Neural progenitor cell (in vitro differentiated cells): ENCODE data around the gene FAM131B. TPM values are rescaled to one million over a fixed set of nuclear protein-coding genes. Genes with fewer than 3 reads are reported as not detected.
A peak's percentile ranks its signal among the peaks of the same experiment; 100 is the strongest.

Source experiments
- DNase-seq: peaks from one replicate; pipeline ENCODE4 v3.0.0-alpha.2; 2016; ENCODE audit warnings: low spot score
- H2AFZ ChIP-seq: fragments of 200-600 bp; sonication (generic); replicated peaks from 2 replicates; pipeline ENCODE4 v1.6.1; 2016; ENCODE audit warnings: antibody characterized with exemption
- H3F3A ChIP-seq: fragments of 200-600 bp; sonication (generic); 2 replicates; pipeline ENCODE4 v1.6.1; 2016; ENCODE audit warnings: antibody characterized with exemption, low read depth
- H3K27ac ChIP-seq: fragments of 200-600 bp; sonication (generic); 2 replicates; pipeline ENCODE4 v1.5.1; 2016; ENCODE audit warnings: mild to moderate bottlenecking
- H3K27me3 ChIP-seq: fragments of 200-600 bp; sonication (generic); 2 replicates; pipeline ENCODE4 v1.6.1; 2016; ENCODE audit warnings: mild to moderate bottlenecking, moderate library complexity
- H3K36me3 ChIP-seq: fragments of 200-600 bp; sonication (generic); 2 replicates; pipeline ENCODE4 v1.5.1; 2016
- H3K4me1 ChIP-seq: fragments of 200-600 bp; sonication (generic); 2 replicates; pipeline ENCODE4 v1.6.1; 2016; ENCODE audit warnings: mixed run types
- H3K4me2 ChIP-seq: fragments of 200-600 bp; sonication (generic); 2 replicates; pipeline ENCODE4 v1.6.1; 2016
- H3K4me3 ChIP-seq: fragments of 200-600 bp; sonication (generic); 2 replicates; pipeline ENCODE4 v1.5.1; 2016
- H3K79me2 ChIP-seq: fragments of 200-600 bp; sonication (generic); 2 replicates; pipeline ENCODE4 v1.6.1; 2016; ENCODE audit warnings: low read depth
- H3K9ac ChIP-seq: fragments of 200-600 bp; sonication (generic); 2 replicates; pipeline ENCODE4 v1.6.1; 2016
- H3K9me3 ChIP-seq: fragments of 200-600 bp; sonication (generic); 2 replicates; pipeline ENCODE4 v1.5.1; 2016; ENCODE audit warnings: low read depth
- H4K20me1 ChIP-seq: fragments of 200-600 bp; sonication (generic); 2 replicates; pipeline ENCODE4 v1.6.1; 2016; ENCODE audit warnings: low read depth
- H3K27ac Mint-ChIP-seq: 3 replicates; pipeline ENCODE4 v1.8.0; 2021; ENCODE audit warnings: mixed read lengths
- H3K27me3 Mint-ChIP-seq: 2 replicates; pipeline ENCODE4 v1.8.0; 2022; ENCODE audit warnings: low read depth, mild to moderate bottlenecking, inconsistent platforms, moderate library complexity, mixed read lengths; ENCODE audit not compliant: insufficient read depth
- H3K36me3 Mint-ChIP-seq: 3 replicates; pipeline ENCODE4 v1.8.0; 2021; ENCODE audit warnings: mixed read lengths
- H3K4me1 Mint-ChIP-seq: 3 replicates; pipeline ENCODE4 v1.8.0; 2021; ENCODE audit warnings: mixed read lengths
- H3K4me3 Mint-ChIP-seq: 3 replicates; pipeline ENCODE4 v1.8.0; 2021; ENCODE audit warnings: mild to moderate bottlenecking, moderate library complexity, mixed read lengths
- H3K9me3 Mint-ChIP-seq: 3 replicates; pipeline ENCODE4 v1.8.0; 2020; ENCODE audit warnings: mixed read lengths
- CTCF ChIP-seq: fragments of 200-600 bp; sonication (generic); IDR thresholded peaks from 2 replicates; pipeline ENCODE4 v1.5.1; 2017; ENCODE audit warnings: antibody characterized with exemption, mild to moderate bottlenecking
- EZH2 ChIP-seq: fragments of 200-600 bp; sonication (generic); IDR thresholded peaks from 2 replicates; pipeline ENCODE4 v1.6.1; 2017; ENCODE audit warnings: antibody characterized with exemption, mild to moderate bottlenecking, moderate library complexity
- EZH2phosphoT487 ChIP-seq: fragments of 200-600 bp; sonication (generic); IDR thresholded peaks from 2 replicates; pipeline ENCODE4 v1.6.1; 2017; ENCODE audit warnings: antibody characterized with exemption
- total RNA-seq: library from RNA; depleted of rRNA; stranded (reverse); fragments of >200 nt; gene quantifications from 2 replicates; pipeline ENCODE4 v1.2.3, GENCODE V29; 2015; ENCODE audit warnings: low replicate concordance

The FAM131B gene
- total RNA-seq, 1 donor from 2014 or later = 20.1 TPM

DNA sequence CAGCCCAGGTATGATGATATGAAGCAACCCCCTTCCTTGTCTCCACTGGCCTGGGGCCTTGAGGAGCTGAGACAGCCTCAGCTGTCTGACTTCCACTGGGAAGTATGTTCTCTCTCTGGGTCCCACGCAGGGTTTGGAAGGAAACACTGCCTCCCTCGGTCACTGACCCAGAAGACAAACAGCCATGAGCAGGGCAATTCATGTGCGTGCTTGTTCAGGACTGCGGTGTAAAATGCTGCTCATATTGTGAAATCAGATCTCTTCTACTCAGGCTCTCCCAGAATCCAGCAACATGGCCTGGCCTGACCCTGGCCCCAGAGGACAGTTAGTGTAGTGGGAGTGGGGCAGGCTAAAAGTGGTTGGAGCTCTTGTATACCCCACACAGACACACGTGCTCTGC, 43.9 kb downstream of the FAM131B start:
- H3K36me3 ChIP-seq = no peaks in the 10 kb centered on the region
- H3K9me3 ChIP-seq = no peaks in the 10 kb centered on the region
- H4K20me1 ChIP-seq = no peaks in the 10 kb centered on the region
- Mint-ChIP-seq H3K27ac (no peak overlapping the region), H3K4me1 (peaks cover 28% of the 10 kb centered on the region), H3K36me3 (peaks cover 5% of the 10 kb centered on the region), H3K9me3 (no peaks in the 10 kb centered on the region), H3K27me3 (peaks cover 16% of the 10 kb centered on the region), H3K4me3 (no peak overlapping the region)
- no peaks in the 10 kb centered on the region for H3K4me1 ChIP-seq
- no peak for DNase-seq
- H3K79me2 ChIP-seq = no peaks in the 10 kb centered on the region
- no peaks in the 10 kb centered on the region for H3K27me3 ChIP-seq
- TF ChIP-seq EZH2phosphoT487 (no peak), EZH2 (no peak), CTCF (no peak)
- no peak overlapping the region for H3K27ac ChIP-seq
- no peaks in the 10 kb centered on the region for H3F3A ChIP-seq
- no peak overlapping the region for H2AFZ ChIP-seq
- H3K9ac ChIP-seq = no peak overlapping the region
- no peak overlapping the region for H3K4me3 ChIP-seq
- H3K4me2 ChIP-seq = no peak overlapping the region

DNA sequence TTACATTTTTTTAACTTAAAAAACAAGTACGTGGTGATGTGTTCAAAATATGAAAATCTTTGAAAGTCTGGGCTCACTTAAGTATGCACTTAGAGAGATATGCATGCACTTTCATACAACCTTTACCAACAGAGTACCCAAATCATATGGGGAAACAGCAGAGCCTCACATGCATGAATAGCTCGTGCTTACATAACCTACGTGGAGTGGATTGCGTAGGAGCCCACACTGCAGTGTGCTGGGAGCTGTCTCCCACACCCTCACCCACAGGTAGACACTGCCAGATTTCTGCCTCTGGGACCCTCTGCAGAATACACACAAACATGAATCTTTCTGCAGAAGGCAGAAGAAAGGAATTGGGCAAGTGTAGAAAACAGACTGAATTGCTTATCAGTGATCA, 46.0 kb downstream of the FAM131B start:
- peaks cover 19% of the 10 kb centered on the region for H3K4me1 Mint-ChIP-seq
- DNase-seq = no peak
- H3K27me3 ChIP-seq = no peaks in the 10 kb centered on the region
- no peaks in the 10 kb centered on the region for H3K79me2 ChIP-seq
- no peaks in the 10 kb centered on the region for H3K4me1 ChIP-seq
- no peaks in the 10 kb centered on the region for H3K9me3 Mint-ChIP-seq
- H3F3A ChIP-seq = no peaks in the 10 kb centered on the region
- no peak overlapping the region for H3K9ac ChIP-seq
- peaks cover 14% of the 10 kb centered on the region for H3K27me3 Mint-ChIP-seq
- H3K27ac ChIP-seq = no peak overlapping the region
- H3K9me3 ChIP-seq = no peaks in the 10 kb centered on the region
- no peaks in the 10 kb centered on the region for H4K20me1 ChIP-seq
- no peak overlapping the region for H3K27ac Mint-ChIP-seq
- H2AFZ ChIP-seq = no peak overlapping the region
- peaks cover 6% of the 10 kb centered on the region for H3K36me3 Mint-ChIP-seq
- H3K4me3 ChIP-seq = no peak overlapping the region
- H3K4me2 ChIP-seq = no peak overlapping the region
- H3K4me3 Mint-ChIP-seq = no peak overlapping the region
- no peak for TF ChIP-seq EZH2
- TF ChIP-seq EZH2phosphoT487 = no peak
- TF ChIP-seq CTCF = no peak
- no peaks in the 10 kb centered on the region for H3K36me3 ChIP-seq

- Histone ChIP-seq H4K20me1 (no peaks in the 10 kb centered on the region), H3K27ac (no peak within 1 kb of the TSS), H3F3A (no peaks in the 10 kb centered on the region), H3K4me3 (no peak within 1 kb of the TSS), H3K36me3 (no peaks in the 10 kb centered on the region), H3K9me3 (no peaks in the 10 kb centered on the region), H3K4me2 (no peak within 1 kb of the TSS), H2AFZ (no peak within 1 kb of the TSS), H3K79me2 (no peaks in the 10 kb centered on the region), H3K27me3 (no peaks in the 10 kb centered on the region), H3K4me1 (no peaks in the 10 kb centered on the region), H3K9ac (no peak within 1 kb of the TSS)
- Mint-ChIP-seq H3K4me3 (no peak within 1 kb of the TSS), H3K9me3 (no peaks in the 10 kb centered on the region), H3K27ac (peak within 1 kb of the TSS; percentile 42), H3K4me1 (peaks cover 19% of the 10 kb centered on the region), H3K36me3 (peaks cover 6% of the 10 kb centered on the region), H3K27me3 (peaks cover 12% of the 10 kb centered on the region)
- TF ChIP-seq EZH2phosphoT487 = no peak
- TF ChIP-seq EZH2 = no peak
- TF ChIP-seq CTCF = no peak
- no peak for DNase-seq
Measured at GRCh38 chr7:143315776-143316175, 46.7 kb downstream of the FAM131B start, which contains the start of gene CLCN1. TSS of gene CLCN1 (plus strand) at chr7:143316111. CDS start at chr7:143316213, 102 bp downstream.

- H3K27me3 Mint-ChIP-seq = peaks cover 8% of the 10 kb centered on the region
- H3K4me3 ChIP-seq = no peak overlapping the region
- TF ChIP-seq EZH2 = no peak
- no peak for TF ChIP-seq EZH2phosphoT487
- no peak for TF ChIP-seq CTCF
- H3K36me3 Mint-ChIP-seq = peaks cover 14% of the 10 kb centered on the region
- no peaks in the 10 kb centered on the region for H3K27me3 ChIP-seq
- H3K36me3 ChIP-seq = no peaks in the 10 kb centered on the region
- no peak overlapping the region for H3K27ac ChIP-seq
- H3K4me3 Mint-ChIP-seq = no peak overlapping the region
- H3K9me3 ChIP-seq = no peaks in the 10 kb centered on the region
- no peaks in the 10 kb centered on the region for H3K4me1 ChIP-seq
- H3K9ac ChIP-seq = no peak overlapping the region
- no peak overlapping the region for H3K4me2 ChIP-seq
- DNase-seq = no peak
- H3F3A ChIP-seq = no peaks in the 10 kb centered on the region
- no peaks in the 10 kb centered on the region for H3K79me2 ChIP-seq
- no peaks in the 10 kb centered on the region for H4K20me1 ChIP-seq
- H3K27ac Mint-ChIP-seq = no peak overlapping the region
- H2AFZ ChIP-seq = no peak overlapping the region
- peaks cover 19% of the 10 kb centered on the region for H3K4me1 Mint-ChIP-seq
- no peaks in the 10 kb centered on the region for H3K9me3 Mint-ChIP-seq
Measured at GRCh38 chr7:143314127-143314526, 48.4 kb downstream of the FAM131B start.
